NT2/D1 (cell line): ENCODE measurements around the gene PEPD.

Experiments
- SUZ12 ChIP-seq: IDR thresholded peaks from 2 replicates; pipeline ENCODE4 v1.6.1; 2011; ENCODE audit not compliant: insufficient read length, insufficient read depth; ENCODE audit errors: extremely low read depth
- YY1 ChIP-seq: IDR thresholded peaks from 2 replicates; pipeline ENCODE4 v1.6.1; 2011; ENCODE audit not compliant: insufficient read length, insufficient read depth
- ZNF274 ChIP-seq: IDR thresholded peaks from 2 replicates; pipeline ENCODE4 v1.6.1; 2011; ENCODE audit warnings: mild to moderate bottlenecking, low read depth, low read length

- TF ChIP-seq SUZ12 (no peak), ZNF274 (no peak), YY1 (no peak)
These were observed 3.7 kb downstream of the PEPD start for GRCh38 chr19:33517922-33518321.
